GM18505 (cell line): Measurements from ENCODE around the gene TACR2.

Experiments used
- ATAC-seq: cut with Tn5 transposase; IDR thresholded peaks from one replicate; pipeline ENCODE4 v1.9.1; 2021; ENCODE audit not compliant: unreplicated experiment
- POLR2A ChIP-seq: IDR thresholded peaks from 4 replicates; pipeline ENCODE4 v1.6.1; 2011; ENCODE audit warnings: borderline replicate concordance; ENCODE audit not compliant: insufficient read depth, insufficient read length; ENCODE audit errors: extremely low read depth

Gene TACR2

GRCh38 chr10:69439813-69440506 is 23.2 kb upstream of the TACR2 start:
- TF ChIP-seq POLR2A = no peak
- no peak for ATAC-seq

GRCh38 chr10:69439350-69439739 is 22.6 kb upstream of the TACR2 start:
- TF ChIP-seq POLR2A = no peak
- ATAC-seq = no peak

GRCh38 chr10:69438536-69439349 is 22.0 kb upstream of the TACR2 start:
- ATAC-seq = no peak
- TF ChIP-seq POLR2A = no peak

GRCh38 chr10:69437321-69438259 is 20.9 kb upstream of the TACR2 start:
- no peak for ATAC-seq
- TF ChIP-seq POLR2A = no peak

GRCh38 chr10:69435966-69436520 is 19.3 kb upstream of the TACR2 start:
- ATAC-seq = no peak
- no peak for TF ChIP-seq POLR2A

GRCh38 chr10:69434926-69435325 is 18.2 kb upstream of the TACR2 start:
- no peak for ATAC-seq
- no peak for TF ChIP-seq POLR2A

- no peak for TF ChIP-seq POLR2A
- ATAC-seq = no peak
Observed at GRCh38 chr10:69434169-69434568, 17.5 kb upstream of the TACR2 start.

- TF ChIP-seq POLR2A = no peak
- no peak for ATAC-seq
Observed at GRCh38 chr10:69428165-69428564, 11.4 kb upstream of the TACR2 start.

GRCh38 chr10:69426376-69426727 is 9.6 kb upstream of the TACR2 start:
- no peak for TF ChIP-seq POLR2A
- no peak for ATAC-seq

- TF ChIP-seq POLR2A = no peak
- no peak for ATAC-seq
Observed at GRCh38 chr10:69425511-69426298, 9.0 kb upstream of the TACR2 start.

GRCh38 chr10:69425041-69425440 is 8.3 kb upstream of the TACR2 start:
- TF ChIP-seq POLR2A = no peak
- ATAC-seq = no peak

GRCh38 chr10:69422676-69423075 is 6.0 kb upstream of the TACR2 start:
- no peak for TF ChIP-seq POLR2A
- ATAC-seq = no peak

- ATAC-seq = no peak
Observed at GRCh38 chr10:69421611-69422308, 5.0 kb upstream of the TACR2 start.

More at GRCh38 chr10:69421611-69422308, 5.0 kb upstream of the TACR2 start:
- TF ChIP-seq POLR2A = no peak
